NT2/D1 (cell line): ENCODE data around the gene KRTAP5-11.
"Not testable (repeated sequence)": the region's sequence is repeated elsewhere in the genome, so short reads cannot be mapped to it uniquely, and the experiment has no call there.

Source experiments
- DNase-seq: peaks from one replicate; pipeline ENCODE4 v3.0.0-alpha.2; 2011; ENCODE audit warnings: low read depth, low spot score
- H3K27me3 ChIP-seq: 2 replicates; pipeline ENCODE4 v1.6.0; 2011; ENCODE audit warnings: mild to moderate bottlenecking; ENCODE audit not compliant: insufficient read length, insufficient read depth
- H3K36me3 ChIP-seq: 2 replicates; pipeline ENCODE4 v1.6.1; 2011; ENCODE audit warnings: mild to moderate bottlenecking, low read length, mixed read lengths; ENCODE audit not compliant: insufficient read depth, insufficient read length
- H3K4me1 ChIP-seq: 2 replicates; pipeline ENCODE4 v1.5.1; 2011; ENCODE audit not compliant: insufficient read depth, insufficient read length
- H3K4me3 ChIP-seq: 2 replicates; pipeline ENCODE4 v1.5.1; 2011; ENCODE audit warnings: low read depth; ENCODE audit not compliant: insufficient read length
- H3K9ac ChIP-seq: 2 replicates; pipeline ENCODE4 v1.6.0; 2011; ENCODE audit warnings: low read depth; ENCODE audit not compliant: insufficient read length
- H3K9me3 ChIP-seq: 2 replicates; pipeline ENCODE4 v1.5.1; 2011; ENCODE audit warnings: mild to moderate bottlenecking, low read length; ENCODE audit not compliant: insufficient read depth
- SUZ12 ChIP-seq: IDR thresholded peaks from 2 replicates; pipeline ENCODE4 v1.6.1; 2011; ENCODE audit not compliant: insufficient read length, insufficient read depth; ENCODE audit errors: extremely low read depth
- YY1 ChIP-seq: IDR thresholded peaks from 2 replicates; pipeline ENCODE4 v1.6.1; 2011; ENCODE audit not compliant: insufficient read length, insufficient read depth
- ZNF274 ChIP-seq: IDR thresholded peaks from 2 replicates; pipeline ENCODE4 v1.6.1; 2011; ENCODE audit warnings: mild to moderate bottlenecking, low read depth, low read length

KRTAP5-11 gene

DNA sequence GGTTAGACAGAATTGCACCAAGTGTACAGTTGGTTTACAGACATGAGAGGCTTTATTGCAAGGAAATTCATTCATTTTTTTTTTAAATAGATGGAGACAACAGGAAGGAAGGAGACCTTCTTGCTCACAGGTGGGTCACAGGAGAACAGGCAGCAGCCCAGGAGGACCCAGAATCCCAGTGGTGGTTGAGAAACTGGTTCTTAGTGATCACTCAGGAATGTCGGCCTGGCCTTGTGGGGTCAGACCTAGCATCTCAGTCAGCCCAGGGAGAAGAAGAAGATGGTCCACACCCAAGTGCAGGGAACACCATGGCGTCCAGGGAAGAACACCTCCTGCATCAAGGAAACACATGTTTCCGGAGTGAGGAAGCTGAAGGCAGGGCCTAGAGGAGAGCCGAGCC is 849 bp downstream of the KRTAP5-11 start:
- TF ChIP-seq ZNF274 (no peak), SUZ12 (no peak), YY1 (no peak)
- Histone ChIP-seq H3K9me3 (no peaks in the 10 kb centered on the region), H3K27me3 (no peaks in the 10 kb centered on the region), H3K9ac (no peak overlapping the region), H3K4me3 (no peak overlapping the region), H3K4me1 (no peaks in the 10 kb centered on the region), H3K36me3 (no peaks in the 10 kb centered on the region)
- DNase-seq: no peak

DNA sequence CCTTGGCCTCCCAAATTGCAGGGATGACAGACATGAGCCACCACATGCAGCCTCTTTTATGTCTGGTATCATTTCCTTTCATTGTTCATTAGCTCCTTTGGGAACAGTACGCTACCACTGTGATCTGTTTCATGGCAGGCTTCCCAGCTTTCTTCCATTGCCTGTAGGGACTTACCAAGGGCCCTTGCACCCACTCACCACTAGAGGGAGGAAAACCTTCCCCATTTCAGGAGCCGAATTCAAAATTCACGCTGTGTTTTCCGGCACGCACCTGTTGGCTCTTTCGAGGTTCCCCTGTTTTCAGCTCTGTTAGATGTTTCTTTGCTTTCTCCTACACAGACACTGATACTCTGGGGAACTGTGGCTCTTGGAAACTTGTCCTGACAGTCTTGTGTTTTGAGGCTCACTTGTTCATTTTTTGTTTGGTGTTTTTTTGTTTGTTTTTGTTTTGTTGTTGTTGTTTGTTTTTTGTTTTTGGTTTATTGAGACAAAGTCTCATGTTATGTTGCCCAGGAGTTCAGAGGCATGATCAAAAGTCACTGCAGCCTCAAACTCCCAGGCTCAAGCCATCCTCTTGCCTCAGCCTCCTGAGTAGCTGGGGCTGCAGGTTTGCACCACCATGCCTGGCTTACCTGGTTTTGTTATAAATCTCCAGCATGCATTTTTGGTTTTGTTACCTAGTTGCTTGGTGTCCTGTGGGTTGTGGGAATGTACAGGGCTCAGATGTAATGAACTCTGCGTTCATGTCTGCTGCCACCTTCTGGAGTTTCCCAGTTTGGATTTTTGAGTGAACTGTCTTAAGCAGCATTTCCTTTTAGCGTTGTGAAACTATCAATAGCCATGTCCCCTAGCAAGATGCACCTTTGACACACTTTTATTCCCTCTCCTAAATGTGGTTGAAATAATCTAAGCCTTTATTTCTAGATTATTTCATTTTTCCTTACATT is 2.3 kb downstream of the KRTAP5-11 start:
- Histone ChIP-seq H3K4me3 (no peak overlapping the region), H3K9me3 (no peaks in the 10 kb centered on the region), H3K4me1 (no peaks in the 10 kb centered on the region), H3K27me3 (no peaks in the 10 kb centered on the region), H3K36me3 (no peaks in the 10 kb centered on the region), H3K9ac (no peak overlapping the region)
- no peak for TF ChIP-seq ZNF274
- TF ChIP-seq YY1: no peak
- no peak for TF ChIP-seq SUZ12
- DNase-seq: peak; percentile 18

DNA sequence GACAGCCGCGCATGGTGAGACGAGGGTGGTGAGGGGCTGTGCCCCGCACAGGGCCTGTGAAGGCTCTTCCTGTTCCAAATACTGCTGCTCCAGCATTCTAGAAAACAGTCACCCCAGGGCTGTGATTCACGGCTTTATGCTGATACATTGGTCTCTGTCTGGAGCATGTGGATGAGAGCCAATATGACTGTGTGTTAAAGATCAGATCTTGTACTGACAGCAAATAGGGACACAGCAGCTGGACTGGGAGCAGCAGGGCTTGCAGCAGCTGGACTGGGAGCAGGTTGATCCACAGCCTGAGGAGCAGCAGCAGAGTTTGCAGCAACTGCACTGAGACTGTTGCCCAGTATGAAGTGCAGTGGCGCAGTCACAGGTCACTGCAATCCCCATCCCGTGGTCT is 3.2 kb downstream of the KRTAP5-11 start:
- DNase-seq, H3K36me3 ChIP-seq, H3K4me3 ChIP-seq, H3K4me1 ChIP-seq, H3K27me3 ChIP-seq, H3K9me3 ChIP-seq, H3K9ac ChIP-seq: not testable (repeated sequence)

DNA sequence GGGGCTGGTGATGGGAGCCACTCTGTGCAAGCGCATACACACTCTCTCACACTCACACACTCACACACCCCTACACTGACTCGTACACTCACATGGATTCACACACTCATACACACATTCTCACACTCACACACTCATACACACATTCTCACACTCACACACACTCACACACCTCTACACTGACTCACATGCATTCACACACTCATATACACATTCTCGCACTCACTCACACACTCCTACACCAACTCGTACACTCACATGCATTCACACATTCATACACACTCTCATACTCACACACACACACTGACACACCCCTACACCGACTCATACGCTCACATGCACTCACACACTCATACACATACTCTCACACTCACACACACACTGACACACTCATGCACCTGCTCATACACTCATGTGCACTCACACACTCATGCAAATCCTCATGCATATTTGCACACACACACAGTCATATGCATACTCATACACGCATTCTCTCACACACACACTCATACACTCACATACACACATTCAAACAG is 5.1 kb downstream of the KRTAP5-11 start:
- Histone ChIP-seq H3K36me3 (no peaks in the 10 kb centered on the region), H3K9ac (no peak overlapping the region), H3K4me3 (no peak overlapping the region), H3K4me1 (no peaks in the 10 kb centered on the region), H3K9me3 (no peaks in the 10 kb centered on the region), H3K27me3 (no peaks in the 10 kb centered on the region)
- no peak for DNase-seq
- no peak for TF ChIP-seq SUZ12
- TF ChIP-seq YY1: no peak
- no peak for TF ChIP-seq ZNF274

DNA sequence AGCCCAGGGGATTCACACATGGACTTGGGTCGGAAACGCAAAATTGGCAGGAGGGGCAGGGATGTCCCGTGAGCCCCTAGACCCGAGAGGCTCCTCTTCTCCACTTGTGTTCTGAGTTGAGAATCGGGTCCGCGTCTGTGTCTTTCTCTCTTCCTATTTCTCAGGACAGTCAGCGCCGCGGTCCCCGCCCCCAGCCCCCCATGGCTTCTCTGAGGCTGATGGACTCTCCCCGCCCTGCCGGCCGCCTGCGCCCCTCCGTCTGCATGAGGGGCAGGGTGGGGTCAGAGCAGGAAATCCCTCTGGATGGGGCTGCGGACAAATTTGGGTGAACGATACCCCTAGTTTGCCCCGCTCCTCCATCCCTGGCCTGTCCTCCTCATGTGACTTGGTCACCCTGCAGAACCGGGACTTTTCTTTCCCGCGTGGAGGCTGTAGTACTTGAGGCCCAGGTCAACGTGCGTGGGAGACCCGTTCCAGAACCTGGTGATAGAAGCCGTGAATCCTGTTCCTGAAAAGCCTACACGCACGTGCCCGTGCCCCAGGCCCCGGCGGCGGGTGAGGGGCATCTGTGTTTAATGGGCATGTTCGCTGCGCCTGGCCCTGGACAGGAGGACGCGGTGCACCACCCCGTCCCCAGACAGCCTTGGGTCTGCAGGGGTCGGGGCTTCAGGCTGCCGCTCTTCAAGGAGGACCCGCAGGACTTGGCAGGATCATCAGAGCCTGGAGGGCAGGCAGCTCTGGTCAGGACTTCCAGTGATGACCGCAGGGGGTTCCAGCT is 5.8 kb downstream of the KRTAP5-11 start:
- not testable (repeated sequence) for H3K9me3 ChIP-seq, H3K4me3 ChIP-seq, H3K27me3 ChIP-seq, DNase-seq, H3K4me1 ChIP-seq, H3K36me3 ChIP-seq, H3K9ac ChIP-seq

DNA sequence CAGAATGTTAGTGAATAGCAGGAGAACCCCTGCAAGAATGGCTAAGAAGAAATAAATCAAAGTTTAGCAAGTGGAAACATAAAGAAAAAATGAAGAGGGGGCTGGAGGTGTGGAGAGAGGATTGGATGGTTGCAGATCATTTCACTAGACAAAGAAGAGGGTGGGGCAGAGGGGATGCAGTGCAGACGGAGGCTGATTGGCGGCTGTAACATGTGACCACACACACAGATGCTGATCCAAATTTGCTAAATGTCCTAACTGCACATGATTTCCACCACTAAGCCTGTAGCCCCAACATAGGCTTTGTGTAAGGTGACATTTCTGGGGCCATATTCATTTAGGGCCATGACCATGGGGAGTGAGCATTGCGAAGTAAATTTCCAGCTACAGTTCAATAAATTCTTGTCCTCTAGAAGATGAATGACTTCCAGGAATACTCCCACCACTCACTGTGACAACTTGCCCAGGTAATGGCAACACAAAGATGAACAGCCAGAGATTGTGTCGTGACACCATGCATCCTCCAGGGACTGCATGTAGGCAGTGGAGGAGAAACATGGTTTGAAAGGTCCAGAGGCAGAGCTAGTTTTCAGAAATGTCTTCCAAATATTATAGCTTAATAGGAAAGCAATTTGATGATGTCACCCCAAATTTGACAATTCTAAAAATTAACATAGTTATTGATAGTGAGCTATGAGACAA is 6.8 kb downstream of the KRTAP5-11 start:
- H3K36me3 ChIP-seq: no peaks in the 10 kb centered on the region
- H3K9ac ChIP-seq: no peak overlapping the region
- H3K27me3 ChIP-seq: no peaks in the 10 kb centered on the region
- no peak for DNase-seq
- TF ChIP-seq SUZ12 (no peak), ZNF274 (no peak), YY1 (no peak)
- H3K4me1 ChIP-seq: no peaks in the 10 kb centered on the region
- no peak overlapping the region for H3K4me3 ChIP-seq
- no peaks in the 10 kb centered on the region for H3K9me3 ChIP-seq

DNA sequence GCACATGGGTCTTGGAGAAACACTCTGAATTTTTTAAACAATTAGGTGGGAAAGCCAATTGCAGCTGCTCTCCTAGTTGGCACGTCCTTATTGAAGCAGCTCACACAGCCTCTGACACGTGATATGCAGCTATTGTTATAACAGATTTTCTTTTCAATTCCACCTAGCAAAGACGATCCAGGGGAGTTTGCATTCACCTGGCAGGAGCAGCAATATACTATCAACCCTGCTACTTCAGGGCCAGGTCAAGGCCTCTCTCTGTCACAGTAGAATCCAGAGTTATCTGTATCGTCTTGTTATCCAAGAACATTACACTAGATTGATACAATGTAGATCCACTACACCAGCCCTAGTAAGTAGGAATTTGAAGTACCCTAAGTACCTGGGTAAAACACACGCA is 8.3 kb downstream of the KRTAP5-11 start:
- Histone ChIP-seq H3K9ac (no peak overlapping the region), H3K4me3 (no peak overlapping the region), H3K27me3 (no peaks in the 10 kb centered on the region), H3K4me1 (no peaks in the 10 kb centered on the region), H3K36me3 (no peaks in the 10 kb centered on the region), H3K9me3 (no peaks in the 10 kb centered on the region)
- no peak for DNase-seq
- no peak for TF ChIP-seq SUZ12
- no peak for TF ChIP-seq YY1
- TF ChIP-seq ZNF274: no peak
